ENCODE measurements around the gene ACOT9. TPM values are rescaled to one million over a fixed set of nuclear protein-coding genes. Genes with fewer than 3 reads are reported as not detected.
"Not testable (repeated sequence)": the region's sequence is repeated elsewhere in the genome, so short reads cannot be mapped to it uniquely, and the experiment has no call there.

The ACOT9 gene
- total and polyA plus RNA-seq, 2 donors: 13.6 to 44.5 TPM

GRCh38 chrX:23771086-23771485 lies 28.0 kb upstream of the ACOT9 start:
- H3K9me3 ChIP-seq (ENCODE audit: control insufficient read depth in 2 of 2, insufficient read depth in 1 of 2, low read length in 1 of 2); H3K27me3 ChIP-seq (ENCODE audit: control insufficient read depth in 2 of 2, insufficient read depth in 1 of 2, low read length in 1 of 2); H3K4me3 ChIP-seq (ENCODE audit: low read length in 2 of 2); DNase-seq (ENCODE audit: low read depth in 6 of 9, low spot score in 9 of 9); H3K4me1 ChIP-seq (ENCODE audit: control insufficient read depth in 2 of 2, insufficient read depth in 2 of 2, low read length in 2 of 2); H3K36me3 ChIP-seq (ENCODE audit: control insufficient read depth in 2 of 2, insufficient read depth in 2 of 2, low read length in 1 of 2); H3K27ac ChIP-seq (ENCODE audit: low read depth in 1 of 2, low read length in 1 of 2): not testable (repeated sequence)
- WGBS: 98% methylated on average over 7 of the region's 7 CpGs

GRCh38 chrX:23770142-23770541 lies 27.1 kb upstream of the ACOT9 start:
- H3K4me1 ChIP-seq (ENCODE audit: control insufficient read depth in 2 of 2, insufficient read depth in 2 of 2, low read length in 2 of 2): peaks cover 0 to 5% of the 10 kb centered on the region in 2 donors
- no peak for DNase-seq (ENCODE audit: low read depth in 6 of 9, low spot score in 9 of 9)
- no peak overlapping the region for H3K4me3 ChIP-seq (ENCODE audit: low read length in 2 of 2)
- no peaks in the 10 kb centered on the region for H3K27me3 ChIP-seq (ENCODE audit: control insufficient read depth in 2 of 2, insufficient read depth in 1 of 2, low read length in 1 of 2)
- peaks cover 0 to 9% of the 10 kb centered on the region in 2 donors for H3K9me3 ChIP-seq (ENCODE audit: control insufficient read depth in 2 of 2, insufficient read depth in 1 of 2, low read length in 1 of 2)
- 99% methylated on average over 2 of the region's 2 CpGs for WGBS
- H3K36me3 ChIP-seq (ENCODE audit: control insufficient read depth in 2 of 2, insufficient read depth in 2 of 2, low read length in 1 of 2): no peaks in the 10 kb centered on the region
- H3K27ac ChIP-seq (ENCODE audit: low read depth in 1 of 2, low read length in 1 of 2): no peak overlapping the region

- Histone ChIP-seq H3K4me3 (ENCODE audit: low read length in 2 of 2) (no peak overlapping the region), H3K27me3 (ENCODE audit: control insufficient read depth in 2 of 2, insufficient read depth in 1 of 2, low read length in 1 of 2) (no peaks in the 10 kb centered on the region), H3K27ac (ENCODE audit: low read depth in 1 of 2, low read length in 1 of 2) (no peak overlapping the region), H3K9me3 (ENCODE audit: control insufficient read depth in 2 of 2, insufficient read depth in 1 of 2, low read length in 1 of 2) (peaks cover 0 to 9% of the 10 kb centered on the region in 2 donors), H3K36me3 (ENCODE audit: control insufficient read depth in 2 of 2, insufficient read depth in 2 of 2, low read length in 1 of 2) (no peaks in the 10 kb centered on the region), H3K4me1 (ENCODE audit: control insufficient read depth in 2 of 2, insufficient read depth in 2 of 2, low read length in 2 of 2) (no peaks in the 10 kb centered on the region)
- 71% methylated on average over 28 of the region's 28 CpGs for WGBS
- DNase-seq (ENCODE audit: low read depth in 6 of 9, low spot score in 9 of 9): no peak
Measured at GRCh38 chrX:23766650-23767551, 23.8 kb upstream of the ACOT9 start.

- H3K9me3 ChIP-seq (ENCODE audit: control insufficient read depth in 2 of 2, insufficient read depth in 1 of 2, low read length in 1 of 2): peaks cover 0 to 9% of the 10 kb centered on the region in 2 donors
- WGBS: 98% methylated on average over 16 of the region's 16 CpGs
- H3K27ac ChIP-seq (ENCODE audit: low read depth in 1 of 2, low read length in 1 of 2): no peak overlapping the region
Measured at GRCh38 chrX:23765868-23766267, 22.8 kb upstream of the ACOT9 start.

GRCh38 chrX:23765449-23765848 lies 22.4 kb upstream of the ACOT9 start:
- no peak overlapping the region for H3K27ac ChIP-seq (ENCODE audit: low read depth in 1 of 2, low read length in 1 of 2)
- no peaks in the 10 kb centered on the region for H3K4me1 ChIP-seq (ENCODE audit: control insufficient read depth in 2 of 2, insufficient read depth in 2 of 2, low read length in 2 of 2)
- DNase-seq (ENCODE audit: low read depth in 6 of 9, low spot score in 9 of 9): no peak
- 78% methylated on average over 5 of the region's 5 CpGs for WGBS
- H3K27me3 ChIP-seq (ENCODE audit: control insufficient read depth in 2 of 2, insufficient read depth in 1 of 2, low read length in 1 of 2): no peaks in the 10 kb centered on the region
- no peak overlapping the region for H3K4me3 ChIP-seq (ENCODE audit: low read length in 2 of 2)
- peaks cover 0 to 9% of the 10 kb centered on the region in 2 donors for H3K9me3 ChIP-seq (ENCODE audit: control insufficient read depth in 2 of 2, insufficient read depth in 1 of 2, low read length in 1 of 2)
- H3K36me3 ChIP-seq (ENCODE audit: control insufficient read depth in 2 of 2, insufficient read depth in 2 of 2, low read length in 1 of 2): no peaks in the 10 kb centered on the region

More at GRCh38 chrX:23765868-23766267, 22.8 kb upstream of the ACOT9 start:
- Histone ChIP-seq H3K36me3 (ENCODE audit: control insufficient read depth in 2 of 2, insufficient read depth in 2 of 2, low read length in 1 of 2) (no peaks in the 10 kb centered on the region), H3K27me3 (ENCODE audit: control insufficient read depth in 2 of 2, insufficient read depth in 1 of 2, low read length in 1 of 2) (no peaks in the 10 kb centered on the region), H3K4me3 (ENCODE audit: low read length in 2 of 2) (no peak overlapping the region), H3K4me1 (ENCODE audit: control insufficient read depth in 2 of 2, insufficient read depth in 2 of 2, low read length in 2 of 2) (no peaks in the 10 kb centered on the region)
- DNase-seq (ENCODE audit: low read depth in 6 of 9, low spot score in 9 of 9): no peak

GRCh38 chrX:23764188-23764984 lies 21.3 kb upstream of the ACOT9 start:
- Histone ChIP-seq H3K4me1 (ENCODE audit: control insufficient read depth in 2 of 2, insufficient read depth in 2 of 2, low read length in 2 of 2) (no peaks in the 10 kb centered on the region), H3K9me3 (ENCODE audit: control insufficient read depth in 2 of 2, insufficient read depth in 1 of 2, low read length in 1 of 2) (peaks cover 0 to 9% of the 10 kb centered on the region in 2 donors), H3K36me3 (ENCODE audit: control insufficient read depth in 2 of 2, insufficient read depth in 2 of 2, low read length in 1 of 2) (no peaks in the 10 kb centered on the region), H3K27me3 (ENCODE audit: control insufficient read depth in 2 of 2, insufficient read depth in 1 of 2, low read length in 1 of 2) (no peaks in the 10 kb centered on the region), H3K4me3 (ENCODE audit: low read length in 2 of 2) (no peak overlapping the region), H3K27ac (ENCODE audit: low read depth in 1 of 2, low read length in 1 of 2) (no peak overlapping the region)
- no peak for DNase-seq (ENCODE audit: low read depth in 6 of 9, low spot score in 9 of 9)
- WGBS: 97% methylated on average over 4 of the region's 4 CpGs

GRCh38 chrX:23759821-23760220 lies 16.7 kb upstream of the ACOT9 start:
- H3K9me3 ChIP-seq (ENCODE audit: control insufficient read depth in 2 of 2, insufficient read depth in 1 of 2, low read length in 1 of 2): no peaks in the 10 kb centered on the region
- 96% methylated on average over 2 of the region's 2 CpGs for WGBS
- H3K27ac ChIP-seq (ENCODE audit: low read depth in 1 of 2, low read length in 1 of 2): no peak overlapping the region
- H3K36me3 ChIP-seq (ENCODE audit: control insufficient read depth in 2 of 2, insufficient read depth in 2 of 2, low read length in 1 of 2): no peaks in the 10 kb centered on the region
- H3K4me1 ChIP-seq (ENCODE audit: control insufficient read depth in 2 of 2, insufficient read depth in 2 of 2, low read length in 2 of 2): no peaks in the 10 kb centered on the region
- no peak overlapping the region for H3K4me3 ChIP-seq (ENCODE audit: low read length in 2 of 2)
- no peak for DNase-seq (ENCODE audit: low read depth in 6 of 9, low spot score in 9 of 9)
- H3K27me3 ChIP-seq (ENCODE audit: control insufficient read depth in 2 of 2, insufficient read depth in 1 of 2, low read length in 1 of 2): no peaks in the 10 kb centered on the region

GRCh38 chrX:23756165-23756564 lies 13.1 kb upstream of the ACOT9 start:
- Histone ChIP-seq H3K27me3 (ENCODE audit: control insufficient read depth in 2 of 2, insufficient read depth in 1 of 2, low read length in 1 of 2) (no peaks in the 10 kb centered on the region), H3K9me3 (ENCODE audit: control insufficient read depth in 2 of 2, insufficient read depth in 1 of 2, low read length in 1 of 2) (no peaks in the 10 kb centered on the region), H3K36me3 (ENCODE audit: control insufficient read depth in 2 of 2, insufficient read depth in 2 of 2, low read length in 1 of 2) (no peaks in the 10 kb centered on the region), H3K27ac (ENCODE audit: low read depth in 1 of 2, low read length in 1 of 2) (no peak overlapping the region), H3K4me1 (ENCODE audit: control insufficient read depth in 2 of 2, insufficient read depth in 2 of 2, low read length in 2 of 2) (no peaks in the 10 kb centered on the region), H3K4me3 (ENCODE audit: low read length in 2 of 2) (no peak overlapping the region)
- WGBS: 4% methylated on average over 4 of the region's 4 CpGs
- peak in 7 of 9 donors; percentile 27 to 71 (median 44) for DNase-seq (ENCODE audit: low read depth in 6 of 9, low spot score in 9 of 9)

- DNase-seq (ENCODE audit: low read depth in 6 of 9, low spot score in 9 of 9): no peak
- 98% methylated on average over 1 of the region's 1 CpG for WGBS
Measured at GRCh38 chrX:23754664-23755063, 11.6 kb upstream of the ACOT9 start.

More at GRCh38 chrX:23754664-23755063, 11.6 kb upstream of the ACOT9 start:
- H3K9me3 ChIP-seq (ENCODE audit: control insufficient read depth in 2 of 2, insufficient read depth in 1 of 2, low read length in 1 of 2): no peaks in the 10 kb centered on the region
- no peaks in the 10 kb centered on the region for H3K4me1 ChIP-seq (ENCODE audit: control insufficient read depth in 2 of 2, insufficient read depth in 2 of 2, low read length in 2 of 2)
- H3K4me3 ChIP-seq (ENCODE audit: low read length in 2 of 2): no peak overlapping the region
- no peak overlapping the region for H3K27ac ChIP-seq (ENCODE audit: low read depth in 1 of 2, low read length in 1 of 2)
- no peaks in the 10 kb centered on the region for H3K27me3 ChIP-seq (ENCODE audit: control insufficient read depth in 2 of 2, insufficient read depth in 1 of 2, low read length in 1 of 2)
- H3K36me3 ChIP-seq (ENCODE audit: control insufficient read depth in 2 of 2, insufficient read depth in 2 of 2, low read length in 1 of 2): no peaks in the 10 kb centered on the region
